Uterus (tissue), 4 donors: ENCODE measurements around the gene GALNT18. TPM values are rescaled to one million over a fixed set of nuclear protein-coding genes. Genes with fewer than 3 reads are reported as not detected.

Experiments
- DNase-seq, 2 donors: peaks; one replicate each; pipeline ENCODE4 v3.0.0-alpha.2; 2019 to 2020
- H3K27ac ChIP-seq, 2 donors: fragments of 200-600 bp; sonication (generic); 1 replicate in 1 of 2; 2 replicates in 1 of 2; pipeline ENCODE4 v1.5.1; 2016 to 2018
- H3K27me3 ChIP-seq, 2 donors: fragments of 200-600 bp; sonication (generic); one replicate each; pipeline ENCODE4 v1.5.1; 2018 to 2019; ENCODE audit warnings: control low read depth in 1 of 2
- H3K36me3 ChIP-seq, 2 donors: fragments of 200-600 bp; sonication (generic); one replicate each; pipeline ENCODE4 v1.5.1; 2019; ENCODE audit warnings: control low read depth in 1 of 2
- H3K4me1 ChIP-seq, 2 donors: fragments of 200-600 bp; sonication (generic); one replicate each; pipeline ENCODE4 v1.5.1; 2018 to 2019; ENCODE audit warnings: control low read depth in 1 of 2
- H3K4me3 ChIP-seq, 2 donors: fragments of 200-600 bp; sonication (generic); 1 replicate in 1 of 2; 2 replicates in 1 of 2; pipeline ENCODE4 v1.5.1; 2018 to 2019; ENCODE audit warnings: mild to moderate bottlenecking in 1 of 2
- H3K9me3 ChIP-seq, 2 donors: fragments of 200-600 bp; sonication (generic); one replicate each; pipeline ENCODE4 v1.5.1; 2019; ENCODE audit warnings: control low read depth in 1 of 2
- CTCF ChIP-seq, 4 experiments: fragments of 200-600 bp in 2 of 4; fragments of 450-650 bp in 2 of 4; sonication (generic) in 2 of 4; IDR thresholded peaks; one replicate each; pipeline ENCODE4 v1.5.1; 2016 to 2019; ENCODE audit warnings: antibody characterized with exemption in 4 of 4, mild to moderate bottlenecking in 2 of 4, moderate library complexity in 1 of 4
- POLR2A ChIP-seq, 2 donors: fragments of 450-650 bp; IDR thresholded peaks; one replicate each; pipeline ENCODE4 v1.6.1; 2016; ENCODE audit warnings: antibody characterized with exemption in 2 of 2, mild to moderate bottlenecking in 1 of 2, moderate library complexity in 1 of 2
- intact Hi-C: fragments of 100-400 bp; cut with DNase I; formaldehyde crosslinking; loops from one replicate; pipeline ENCODE4 v1.15.1; 2023; ENCODE audit warnings: low total_unique reads
- total RNA-seq, 4 donors: library from RNA; depleted of rRNA in 3 of 4; stranded (reverse); fragments of >200 nt in 3 of 4; gene quantifications; one replicate each; pipeline versions ENCODE4 v1.1.0 to v1.2.4, GENCODE V29; 2014 to 2023
- donor health status: DM: yes; HTN: yes; CAD: no.

The GALNT18 gene
- total RNA-seq, 4 donors from 2014 or later = 21.4 to 35.1 (median 27.3) TPM

GRCh38 chr11:11335043-11335442 lies 286.8 kb downstream of the GALNT18 start:
- Histone ChIP-seq H3K27me3 (no peaks in the 10 kb centered on the region), H3K4me1 (no peaks in the 10 kb centered on the region), H3K27ac (no peak overlapping the region), H3K36me3 (no peaks in the 10 kb centered on the region), H3K4me3 (no peak overlapping the region), H3K9me3 (no peaks in the 10 kb centered on the region)
- intact Hi-C loops = no loop called here
- TF ChIP-seq CTCF (IDR thresholded peaks at IDR 0.05) = no peak
- no peak for TF ChIP-seq POLR2A (IDR thresholded peaks at IDR 0.05)
- no peak for DNase-seq

GRCh38 chr11:11334607-11335006 lies 287.2 kb downstream of the GALNT18 start:
- no peak overlapping the region for H3K4me3 ChIP-seq
- intact Hi-C loops = no loop called here
- H3K4me1 ChIP-seq = no peaks in the 10 kb centered on the region
- no peaks in the 10 kb centered on the region for H3K36me3 ChIP-seq
- H3K27ac ChIP-seq = no peak overlapping the region
- TF ChIP-seq POLR2A (IDR thresholded peaks at IDR 0.05) (no peak), CTCF (IDR thresholded peaks at IDR 0.05) (no peak)
- no peaks in the 10 kb centered on the region for H3K9me3 ChIP-seq
- no peaks in the 10 kb centered on the region for H3K27me3 ChIP-seq
- DNase-seq = no peak

GRCh38 chr11:11332141-11332710 lies 289.6 kb downstream of the GALNT18 start:
- Histone ChIP-seq H3K27ac (no peak overlapping the region), H3K4me1 (no peaks in the 10 kb centered on the region), H3K4me3 (no peak overlapping the region), H3K9me3 (no peaks in the 10 kb centered on the region), H3K27me3 (no peaks in the 10 kb centered on the region), H3K36me3 (no peaks in the 10 kb centered on the region)
- TF ChIP-seq POLR2A (IDR thresholded peaks at IDR 0.05) (no peak), CTCF (IDR thresholded peaks at IDR 0.05) (no peak)
- no peak for DNase-seq
- intact Hi-C loops = no loop called here

GRCh38 chr11:11329062-11329806 lies 292.6 kb downstream of the GALNT18 start:
- intact Hi-C loops = no loop called here

More at GRCh38 chr11:11329062-11329806, 292.6 kb downstream of the GALNT18 start:
- no peaks in the 10 kb centered on the region for H3K27me3 ChIP-seq
- H3K4me1 ChIP-seq = no peaks in the 10 kb centered on the region
- no peak for DNase-seq
- no peak overlapping the region for H3K27ac ChIP-seq
- H3K9me3 ChIP-seq = no peaks in the 10 kb centered on the region
- TF ChIP-seq CTCF (IDR thresholded peaks at IDR 0.05) (no peak), POLR2A (IDR thresholded peaks at IDR 0.05) (no peak)
- H3K36me3 ChIP-seq = no peaks in the 10 kb centered on the region
- H3K4me3 ChIP-seq = no peak overlapping the region
